Panc1 (cell line): ENCODE results near the gene PSMB1. TPM values are rescaled to one million over a fixed set of nuclear protein-coding genes. Genes with fewer than 3 reads are reported as not detected.

Experiments
- ATAC-seq: fragments of 200-7000 bp; cut with Tn5 transposase; 2 replicates; pipeline ENCODE4 v1.9.1; 2020; ENCODE audit warnings: mild to moderate bottlenecking, moderate library complexity
- BruUV-seq: library from RNA; stranded (reverse); fragments of 400-500 nt; replicated peaks from 2 replicates; lab custom pipeline; 2021; lab: Mats Ljungman, UMichigan
- CTCF ChIA-PET: fragments of 300-600 bp; sonication (Branson Sonifier 250); formaldehyde crosslinking; loops from one replicate; lab custom pipeline; 2022; ENCODE audit warnings: antibody characterized with exemption; lab: Charles Lee
- POLR2A ChIA-PET: fragments of 300-600 bp; sonication (Branson Sonifier 250); formaldehyde crosslinking; loops from one replicate; lab custom pipeline; 2022; ENCODE audit warnings: antibody characterized with exemption; lab: Charles Lee
- DNase-seq: peaks from one replicate; pipeline ENCODE4 v3.0.0-alpha.2; 2010; ENCODE audit warnings: low read depth, low spot score
- H3K27ac ChIP-seq: 2 replicates; pipeline ENCODE4 v1.5.1; 2011; ENCODE audit warnings: mild to moderate bottlenecking, low read length, inconsistent platforms
- H3K27me3 ChIP-seq: fragments of 200-500 bp; sonication (Bioruptor generic); 2 replicates; pipeline ENCODE4 v1.6.0; 2014; ENCODE audit warnings: low read length, inconsistent platforms; ENCODE audit not compliant: control insufficient read depth, insufficient read depth
- H3K36me3 ChIP-seq: fragments of 200-500 bp; sonication (Bioruptor generic); 2 replicates; pipeline ENCODE4 v1.5.1; 2014; ENCODE audit warnings: inconsistent platforms, mild to moderate bottlenecking, low read length, moderate library complexity; ENCODE audit not compliant: control insufficient read depth, insufficient read depth
- H3K4me1 ChIP-seq: 2 replicates; pipeline ENCODE4 v1.5.1; 2011; ENCODE audit warnings: inconsistent platforms, mild to moderate bottlenecking, low read length, moderate library complexity; ENCODE audit not compliant: control insufficient read depth, insufficient read depth
- H3K4me3 ChIP-seq, 2 experiments: 2 replicates each; pipeline ENCODE4 v1.5.1; 2011 to 2012; ENCODE audit warnings: low read depth in 2 of 2, low read length in 2 of 2, mild to moderate bottlenecking in 2 of 2, inconsistent platforms in 1 of 2, moderate library complexity in 1 of 2
- H3K9me3 ChIP-seq: fragments of 200-500 bp; sonication (Bioruptor generic); 2 replicates; pipeline ENCODE4 v1.5.1; 2014; ENCODE audit warnings: low read depth, mild to moderate bottlenecking, inconsistent platforms, low read length, moderate library complexity; ENCODE audit not compliant: control insufficient read depth, insufficient read depth
- CTCF ChIP-seq: fragments of 450-650 bp; IDR thresholded peaks from 2 replicates; pipeline ENCODE4 v1.5.1; 2017; ENCODE audit warnings: mild to moderate bottlenecking
- POLR2AphosphoS5 ChIP-seq: IDR thresholded peaks from 2 replicates; pipeline ENCODE4 v1.6.1; 2012; ENCODE audit warnings: mild to moderate bottlenecking, low read depth, low read length, moderate library complexity
- REST ChIP-seq, 2 experiments: IDR thresholded peaks; 2 replicates each; pipeline ENCODE4 v1.6.1; 2011 to 2012; ENCODE audit warnings: low read depth in 2 of 2, control low read depth in 1 of 2, low read length in 1 of 2, mild to moderate bottlenecking in 1 of 2, moderate library complexity in 1 of 2; ENCODE audit not compliant: insufficient read depth in 1 of 2
- SIN3A ChIP-seq: IDR thresholded peaks from 2 replicates; pipeline ENCODE4 v1.6.1; 2012; ENCODE audit warnings: low read depth, mild to moderate bottlenecking, low read length, moderate library complexity, borderline replicate concordance; ENCODE audit not compliant: insufficient read depth
- TCF7L2 ChIP-seq: IDR thresholded peaks from 2 replicates; pipeline ENCODE4 v1.6.1; 2011; ENCODE audit warnings: mild to moderate bottlenecking, low read depth, low read length, inconsistent platforms
- in situ Hi-C: cut with HindIII; loops from 2 replicates; pipeline ENCODE4 v1.10.0; 2016; ENCODE audit warnings: low sequenced_read_pairs, low pct_unique_long_range_greater_than_20kb
- intact Hi-C: fragments of 100-400 bp; cut with micrococcal nuclease; formaldehyde crosslinking; loops from one replicate; pipeline ENCODE4 v1.10.0; 2022; ENCODE audit not compliant: unreplicated experiment
- total RNA-seq: library from RNA; stranded (reverse); gene quantifications from one replicate; pipeline ENCODE4 v1.2.1, GENCODE V29; 2021; ENCODE audit not compliant: unreplicated experiment

The PSMB1 gene
- total RNA-seq, 1 experiment from 2014 or later, result 305 TPM

- BruUV-seq, result no TSS peak
- intact Hi-C loops, result no loop called here
- ATAC-seq (no peak), DNase-seq (no peak)
- in situ Hi-C loops, result no loop called here
- ChIA-PET CTCF (no interaction called here), POLR2A (no interaction called here)
- no peak overlapping the region for H3K27ac ChIP-seq
- H3K4me3 ChIP-seq, result no peak overlapping the region
- no peaks in the 10 kb centered on the region for H3K36me3 ChIP-seq
- H3K4me1 ChIP-seq, result peaks cover 6% of the 10 kb centered on the region; the same call in 1 of the 2 replicates
- no peaks in the 10 kb centered on the region for H3K9me3 ChIP-seq
- TF ChIP-seq CTCF, result no peak
- no peak for TF ChIP-seq POLR2AphosphoS5
- TF ChIP-seq REST (IDR thresholded peaks at IDR 0.05; ENCODE audit: insufficient read depth in 1 of 2, low read depth in 2 of 2, low read length in 1 of 2), result no peak
- H3K27me3 ChIP-seq, result peaks cover 18% of the 10 kb centered on the region
Observed at GRCh38 chr6:170493354-170493753, 59.8 kb downstream of the PSMB1 start.

- Histone ChIP-seq H3K36me3 (no peaks in the 10 kb centered on the region), H3K4me1 (no peaks in the 10 kb centered on the region), H3K9me3 (no peaks in the 10 kb centered on the region), H3K27ac (no peak overlapping the region), H3K27me3 (peaks cover 10% of the 10 kb centered on the region), H3K4me3 (no peak overlapping the region)
- ATAC-seq (no peak), DNase-seq (no peak)
- intact Hi-C loops (no loop called here), in situ Hi-C loops (no loop called here)
- POLR2A ChIA-PET, result no interaction called here
- CTCF ChIA-PET, result no interaction called here
- BruUV-seq, result no TSS peak
- no peak for TF ChIP-seq REST (IDR thresholded peaks at IDR 0.05; ENCODE audit: insufficient read depth in 1 of 2, low read depth in 2 of 2, low read length in 1 of 2)
- no peak for TF ChIP-seq TCF7L2
- no peak for TF ChIP-seq POLR2AphosphoS5
- no peak for TF ChIP-seq CTCF
- TF ChIP-seq SIN3A, result no peak
Observed at GRCh38 chr6:170490259-170490658, 62.8 kb downstream of the PSMB1 start.
